SK-N-MC (cell line): ENCODE results near the gene CAND2.

Experiments used
- EZH2 ChIP-seq: fragments of 200-600 bp; sonication (generic); IDR thresholded peaks from one replicate; pipeline ENCODE4 v1.6.1; 2017; ENCODE audit warnings: antibody characterized with exemption
- POLR2AphosphoS5 ChIP-seq: IDR thresholded peaks from 2 replicates; pipeline ENCODE4 v1.6.1; 2012; ENCODE audit warnings: mild to moderate bottlenecking, low read depth, low read length, borderline replicate concordance

DNA sequence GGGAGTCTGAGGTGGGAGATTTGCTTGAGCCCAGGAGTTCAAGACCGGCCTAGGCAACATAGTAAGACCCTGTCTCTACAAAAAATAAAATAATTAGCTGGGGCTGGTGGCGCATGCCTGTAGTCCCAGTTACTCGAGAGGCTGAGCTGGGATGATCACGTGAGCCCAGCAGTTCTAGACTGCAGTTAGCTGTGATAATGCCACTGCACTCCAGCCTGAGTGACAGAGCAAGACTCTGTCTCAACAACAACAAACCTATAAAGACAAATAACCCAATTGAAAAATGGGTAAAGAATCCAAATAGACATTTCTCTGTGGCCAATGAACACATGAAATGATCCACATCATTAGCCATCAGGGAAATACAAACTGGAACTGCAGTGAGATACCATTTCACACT, 46.0 kb downstream of the CAND2 start:
- TF ChIP-seq POLR2AphosphoS5: no peak
- no peak for TF ChIP-seq EZH2
